AG20443 (cell line): ENCODE data around the gene CHST11.

ENCODE experiments used
- DNase-seq: peaks from one replicate; pipeline ENCODE4 v3.0.0; 2012; ENCODE audit warnings: low spot score, mixed read lengths

Gene CHST11

GRCh38 chr12:104456417-104456949 is at the start of gene CHST11:
CHST11 (plus strand) TSS chr12:104456948.
- DNase-seq, result peak; percentile 97

GRCh38 chr12:104407438-104407837 is 49.3 kb upstream of the CHST11 start:
- no peak for DNase-seq

- DNase-seq, result no peak
These were observed 48.8 kb upstream of the CHST11 start for GRCh38 chr12:104407922-104408321.

GRCh38 chr12:104410326-104410725 is 46.4 kb upstream of the CHST11 start:
- DNase-seq, result no peak

- peak; percentile 42 for DNase-seq
These were observed 46.0 kb upstream of the CHST11 start for GRCh38 chr12:104410786-104411185.

GRCh38 chr12:104411826-104412641 is 44.7 kb upstream of the CHST11 start:
- peak; percentile 27 for DNase-seq

GRCh38 chr12:104412681-104413080 is 44.1 kb upstream of the CHST11 start:
- no peak for DNase-seq

GRCh38 chr12:104413330-104413729 is 43.4 kb upstream of the CHST11 start:
- no peak for DNase-seq

GRCh38 chr12:104414581-104415341 is 42.0 kb upstream of the CHST11 start:
- no peak for DNase-seq

GRCh38 chr12:104415342-104415980 is 41.3 kb upstream of the CHST11 start:
- DNase-seq, result no peak

- DNase-seq, result no peak
These were observed 40.6 kb upstream of the CHST11 start for GRCh38 chr12:104416136-104416535.

GRCh38 chr12:104416585-104416984 is 40.2 kb upstream of the CHST11 start:
- no peak for DNase-seq

- DNase-seq, result no peak
These were observed 37.0 kb upstream of the CHST11 start for GRCh38 chr12:104419717-104420116.

- no peak for DNase-seq
These were observed 35.9 kb upstream of the CHST11 start for GRCh38 chr12:104420868-104421267.

GRCh38 chr12:104421343-104421742 is 35.4 kb upstream of the CHST11 start:
- DNase-seq, result no peak

GRCh38 chr12:104422441-104422840 is 34.3 kb upstream of the CHST11 start:
- DNase-seq, result no peak

- DNase-seq, result no peak
These were observed 33.5 kb upstream of the CHST11 start for GRCh38 chr12:104423273-104423672.

GRCh38 chr12:104423809-104424208 is 32.9 kb upstream of the CHST11 start:
- DNase-seq, result no peak

GRCh38 chr12:104424955-104425354 is 31.8 kb upstream of the CHST11 start:
- no peak for DNase-seq

- no peak for DNase-seq
These were observed 31.1 kb upstream of the CHST11 start for GRCh38 chr12:104425614-104426013.

GRCh38 chr12:104426926-104427546 is 29.7 kb upstream of the CHST11 start:
- peak; percentile 27 for DNase-seq

GRCh38 chr12:104427547-104427938 is 29.2 kb upstream of the CHST11 start:
- no peak for DNase-seq
